GM12891 (cell line): Measurements from ENCODE around the gene CACNG8.

Experiments
- PAX5 ChIP-seq: IDR thresholded peaks from 2 replicates; pipeline ENCODE4 v1.6.1; 2011; ENCODE audit warnings: low read length, moderate library complexity, mild to moderate bottlenecking; ENCODE audit not compliant: insufficient read depth, severe bottlenecking
- POLR2A ChIP-seq: IDR thresholded peaks from 2 replicates; pipeline ENCODE4 v1.6.1; 2011; ENCODE audit warnings: low read depth, low read length, control low read depth
- POLR2AphosphoS5 ChIP-seq: IDR thresholded peaks from 2 replicates; pipeline ENCODE4 v1.6.1; 2011; ENCODE audit warnings: low read depth, low read length, control low read depth
- POU2F2 ChIP-seq: IDR thresholded peaks from 2 replicates; pipeline ENCODE4 v1.6.1; 2011; ENCODE audit warnings: low read depth, mild to moderate bottlenecking, control low read depth, low read length, moderate library complexity
- TAF1 ChIP-seq: IDR thresholded peaks from 2 replicates; pipeline ENCODE4 v1.6.1; 2011; ENCODE audit warnings: low read depth, low read length, control low read depth

- TF ChIP-seq POLR2AphosphoS5 (no peak), POU2F2 (no peak), POLR2A (no peak), TAF1 (no peak), PAX5 (no peak)
Observed at GRCh38 chr19:53980539-53981375, 18.0 kb downstream of the CACNG8 start.
